ENCODE measurements around the gene CPNE2. TPM values are rescaled to one million over a fixed set of nuclear protein-coding genes. Genes with fewer than 3 reads are reported as not detected.
"Not testable (repeated sequence)": the region's sequence is repeated elsewhere in the genome, so short reads cannot be mapped to it uniquely, and the experiment has no call there.

CPNE2 gene
- 36.1 and 51.5 TPM in 2 replicates for total RNA-seq (2014; rRNA removed; shearing (Covaris generic))
- polyA plus RNA-seq (2015; cell fraction: cytosol; rRNA removed) = 51.9 and 61.3 TPM in 2 replicates
- 19.6 and 20.4 TPM in 2 replicates for polyA plus RNA-seq (2015; cell fraction: nucleus; rRNA removed)

DNA sequence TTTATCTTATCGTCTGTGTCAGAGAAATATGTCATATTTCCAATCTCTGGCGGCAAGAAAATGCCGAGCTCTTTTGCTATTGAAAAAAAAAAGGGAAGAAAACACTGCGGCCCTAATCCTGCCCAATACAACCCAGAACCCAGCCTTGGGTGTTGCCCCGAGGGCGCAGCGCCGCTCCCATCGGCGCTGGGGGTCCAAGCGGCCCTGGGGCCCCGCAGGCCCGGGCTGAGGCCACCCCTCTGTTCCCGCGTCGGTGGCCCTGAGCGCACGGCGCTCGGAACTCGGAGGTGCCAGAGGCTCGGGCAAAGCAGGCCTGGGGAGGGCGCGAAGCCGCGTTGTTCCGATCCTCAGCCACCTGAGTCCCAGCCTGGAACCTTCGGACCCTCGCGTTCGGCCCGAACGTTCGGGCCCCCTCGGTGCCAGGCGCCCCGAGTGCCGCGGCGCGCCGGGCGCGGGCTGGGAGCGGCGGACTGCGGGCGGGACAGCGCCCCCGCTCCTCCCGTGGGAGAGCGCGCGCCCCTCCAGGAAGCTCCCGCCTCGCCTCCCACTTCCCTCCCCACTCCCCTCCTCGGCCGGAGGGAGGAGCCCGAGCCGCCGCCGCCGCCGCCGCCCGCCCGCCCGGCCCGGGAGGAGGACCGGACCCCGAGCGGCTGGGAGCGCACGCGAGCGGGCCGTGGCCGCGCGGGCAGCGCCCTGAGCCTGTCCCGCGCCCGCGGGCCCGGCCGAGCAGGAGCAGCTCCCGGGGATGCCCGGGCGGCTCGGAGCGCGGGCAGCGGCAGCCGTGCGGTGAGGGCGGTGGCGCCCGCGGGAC, at the start of gene CPNE2:
TSS of gene CPNE2 (plus strand) at position 609 of the 811 bp plus-strand sequence. CDS start 18,160 bp downstream, outside the sequence.
- peak; percentile 41 for DNase-seq (ENCODE audit: low read depth)

DNA sequence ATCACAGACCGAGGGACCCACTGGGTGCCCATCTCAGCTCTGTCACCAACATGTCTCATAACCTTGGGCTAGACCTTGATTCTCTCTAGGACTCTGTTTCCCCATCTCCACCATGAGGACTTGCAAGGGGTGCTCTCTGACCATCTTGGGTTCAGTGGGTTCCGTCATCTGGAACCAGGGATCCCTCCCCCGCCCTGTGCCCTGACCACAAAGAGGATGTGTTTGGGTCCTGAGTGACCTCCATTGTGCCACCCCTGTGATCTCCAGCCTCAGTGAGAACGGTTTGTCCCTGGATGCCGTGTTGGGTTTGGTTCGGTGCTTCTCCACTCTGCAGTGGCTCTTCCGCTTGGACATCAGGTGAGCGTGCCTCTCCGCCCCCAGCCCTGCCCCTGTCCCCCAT, 49.1 kb upstream of the CPNE2 start:
- no peak for DNase-seq (ENCODE audit: low read depth)

DNA sequence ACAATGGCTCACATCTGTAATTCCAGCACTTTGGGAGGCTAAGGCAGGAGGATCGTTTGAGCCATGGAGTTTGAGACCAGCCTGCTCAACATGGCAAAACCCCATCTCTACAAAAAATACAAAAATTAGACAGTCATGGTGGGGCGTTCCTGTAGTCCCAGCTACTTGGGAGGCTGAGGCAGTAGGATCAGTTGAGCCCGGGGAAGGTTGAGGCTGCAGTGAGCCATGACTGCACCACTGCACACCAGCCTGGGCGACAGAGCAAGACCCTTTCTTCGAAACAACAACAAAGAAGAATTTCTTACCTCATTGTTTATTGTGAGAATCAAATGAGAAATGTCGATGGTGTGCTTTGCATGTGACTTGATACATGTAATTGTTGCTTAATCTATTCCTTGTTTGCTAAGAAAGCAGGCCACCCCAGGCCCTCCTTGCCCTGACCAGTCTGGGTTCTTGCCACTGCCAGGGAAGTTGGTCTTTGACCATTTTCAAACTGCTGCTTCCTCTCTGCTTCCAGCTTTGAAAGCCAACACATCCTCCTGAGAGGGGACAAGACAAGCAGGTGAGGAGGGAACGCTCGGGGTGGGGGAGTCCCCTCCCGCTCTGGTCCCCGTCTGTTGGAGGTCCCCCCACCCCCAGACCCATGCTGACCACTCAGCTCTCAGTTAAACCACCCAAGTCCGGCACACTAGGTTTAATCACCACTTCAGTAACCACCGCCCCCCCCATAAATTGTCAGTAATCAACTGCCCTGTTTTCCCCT, 47.3 kb upstream of the CPNE2 start:
- DNase-seq (ENCODE audit: low read depth) = no peak

DNA sequence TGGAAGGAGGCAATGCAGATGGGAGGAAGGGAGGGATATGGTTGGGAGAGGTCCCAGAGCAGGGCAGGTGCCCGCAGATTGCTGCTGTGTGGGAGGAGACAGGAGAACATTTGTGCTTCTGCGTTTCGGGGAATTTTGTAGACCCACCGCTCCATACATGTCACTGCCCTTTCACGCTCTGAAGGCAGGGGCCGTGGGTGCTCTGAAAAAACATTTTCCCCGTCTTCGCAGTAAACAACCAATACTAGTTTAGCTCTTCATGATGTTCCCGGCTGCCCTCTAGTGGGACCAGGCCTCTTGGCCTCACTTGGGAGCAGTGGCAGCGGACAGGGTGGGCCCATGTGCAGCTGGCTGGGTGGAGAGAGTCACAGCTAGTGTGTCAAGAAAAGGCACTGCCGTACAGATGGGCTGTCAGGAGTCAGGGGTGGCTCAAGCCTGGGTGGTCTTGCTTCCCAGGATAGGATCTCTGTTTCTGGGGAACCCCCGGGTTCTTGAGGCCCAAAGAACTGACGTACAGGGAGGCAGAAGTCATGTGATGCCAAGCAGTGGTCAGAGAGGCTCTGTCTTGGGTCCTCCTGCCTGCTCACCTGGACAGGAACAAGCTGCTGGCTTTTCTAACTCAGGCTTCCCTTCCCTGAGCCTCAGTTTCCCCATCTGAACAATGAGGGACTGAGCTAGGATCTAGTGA, 46.5 kb upstream of the CPNE2 start:
- no peak for DNase-seq (ENCODE audit: low read depth)

DNA sequence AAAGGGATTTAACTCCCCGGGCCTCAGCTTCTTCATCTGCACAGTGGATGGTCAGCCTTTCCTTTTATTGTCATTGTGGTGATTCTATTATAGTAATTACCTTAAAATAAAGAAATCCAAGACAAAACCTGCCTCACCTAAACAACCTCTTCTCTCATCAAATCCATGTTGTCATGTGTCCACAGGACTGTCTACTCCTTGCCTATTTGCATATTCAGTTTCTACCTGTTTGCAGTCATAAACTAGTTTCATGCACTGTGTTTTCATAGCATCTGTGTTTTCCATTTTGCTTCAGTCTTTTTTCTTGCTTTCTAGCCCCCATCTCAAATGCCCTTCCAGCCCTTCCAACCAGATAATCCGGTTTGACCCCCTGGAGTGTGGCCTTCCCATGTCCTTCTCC, 44.3 kb upstream of the CPNE2 start:
- no peak for DNase-seq (ENCODE audit: low read depth)

DNA sequence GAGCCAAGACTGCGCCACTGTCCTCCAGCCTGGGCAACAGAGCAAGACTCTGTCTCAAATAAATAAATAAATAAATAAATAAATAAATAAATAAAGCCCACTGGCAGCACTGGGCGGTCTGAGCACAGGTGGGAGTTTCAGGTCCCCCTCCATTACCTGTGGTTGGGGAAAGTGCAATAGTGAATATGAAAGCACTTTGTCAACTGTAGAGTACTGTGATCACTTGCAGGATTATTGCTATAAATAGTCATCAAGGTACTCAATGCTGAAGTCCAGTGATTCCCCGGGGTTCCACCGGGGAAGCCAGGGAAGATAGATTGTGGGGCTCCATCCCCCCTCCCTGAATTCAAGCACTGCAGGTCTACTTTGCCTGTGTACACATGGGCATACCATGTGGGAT, 42.7 kb upstream of the CPNE2 start:
- DNase-seq (ENCODE audit: low read depth) = no peak

DNA sequence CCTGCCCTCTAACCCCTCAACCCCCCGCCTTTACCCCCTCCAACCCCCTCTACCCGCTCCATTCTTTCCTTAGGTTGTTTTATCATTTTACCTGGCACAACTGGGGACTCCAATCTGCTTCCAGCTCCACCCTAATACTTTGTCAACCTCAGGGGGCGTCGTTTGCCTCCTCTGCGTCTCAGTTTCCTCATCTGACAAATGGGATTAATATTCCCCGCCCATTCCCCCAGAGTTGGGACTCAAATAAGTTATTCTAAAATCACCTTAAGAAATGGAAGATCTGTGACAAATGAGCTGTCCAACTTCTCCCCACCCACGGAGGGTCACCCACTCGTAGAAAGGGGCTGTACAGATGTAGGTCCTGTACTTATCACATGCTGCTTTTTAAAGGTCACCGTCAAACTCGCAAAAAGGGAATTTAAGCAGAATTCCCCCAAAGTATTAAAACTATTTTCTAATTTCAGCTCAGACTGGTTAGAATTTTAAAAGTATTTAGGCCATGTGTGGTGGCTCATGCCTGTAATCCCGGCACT, 40.6 kb upstream of the CPNE2 start:
- DNase-seq (ENCODE audit: low read depth) = no peak

DNA sequence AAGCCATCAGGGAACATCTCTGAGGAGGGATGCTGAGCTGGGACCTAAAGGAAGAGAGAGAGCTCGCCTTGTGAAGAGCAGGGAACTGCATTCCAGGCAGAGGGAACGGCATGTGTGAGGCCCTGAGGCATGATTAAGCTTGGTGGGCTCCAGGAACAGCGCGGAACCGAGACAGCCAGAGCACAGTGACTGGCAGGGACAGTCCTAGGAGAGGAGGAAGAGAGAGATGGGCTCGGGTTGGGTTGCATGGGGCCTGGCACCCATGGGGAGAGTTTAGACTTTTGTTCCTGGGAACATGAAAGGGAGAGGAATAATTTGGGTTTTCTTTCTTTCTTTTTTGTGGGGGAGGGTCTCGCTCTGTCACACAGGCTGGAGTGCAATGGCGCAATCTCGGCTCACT, 39.2 kb upstream of the CPNE2 start:
- DNase-seq (ENCODE audit: low read depth) = no peak

DNA sequence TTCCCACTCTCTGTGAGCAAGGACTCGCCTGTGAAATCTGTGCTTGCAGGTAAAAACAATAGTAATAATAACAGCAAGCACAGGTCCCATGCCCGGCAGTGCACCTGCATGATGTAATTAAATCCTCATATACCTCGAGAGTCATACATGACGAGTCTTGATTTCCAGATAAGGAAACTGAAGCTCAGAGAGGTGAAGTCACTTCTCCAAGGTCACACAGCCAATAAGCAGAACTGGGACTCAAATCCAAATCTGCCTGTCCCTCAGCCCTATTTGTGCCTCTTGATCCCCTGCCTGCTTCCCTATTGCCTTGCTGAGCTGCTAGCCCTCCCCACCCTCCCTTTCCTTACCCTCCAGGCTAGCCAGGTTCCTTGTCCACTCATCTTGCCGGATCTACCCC, 38.0 kb upstream of the CPNE2 start:
- no peak for DNase-seq (ENCODE audit: low read depth)

DNA sequence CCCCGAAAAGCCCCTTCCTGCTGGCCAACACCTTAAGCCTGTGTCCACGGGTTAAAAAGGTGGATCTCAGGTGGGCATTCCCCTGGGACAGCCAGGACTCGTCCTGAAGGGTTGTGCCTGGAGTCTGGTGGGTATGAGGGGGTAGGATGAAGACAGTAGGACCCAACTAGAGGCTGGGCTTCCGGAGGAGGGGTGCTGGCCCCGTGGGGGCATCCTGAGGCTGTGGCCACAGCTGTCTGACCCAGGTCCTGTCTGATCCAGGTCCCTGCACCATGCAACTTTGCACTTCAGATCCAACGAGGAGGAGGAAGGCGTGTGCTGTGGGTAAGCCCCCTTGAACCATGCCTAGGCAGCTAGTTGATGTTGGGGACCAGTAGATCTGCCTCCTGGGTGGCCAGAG, 37.6 kb upstream of the CPNE2 start:
- no peak for DNase-seq (ENCODE audit: low read depth)

DNA sequence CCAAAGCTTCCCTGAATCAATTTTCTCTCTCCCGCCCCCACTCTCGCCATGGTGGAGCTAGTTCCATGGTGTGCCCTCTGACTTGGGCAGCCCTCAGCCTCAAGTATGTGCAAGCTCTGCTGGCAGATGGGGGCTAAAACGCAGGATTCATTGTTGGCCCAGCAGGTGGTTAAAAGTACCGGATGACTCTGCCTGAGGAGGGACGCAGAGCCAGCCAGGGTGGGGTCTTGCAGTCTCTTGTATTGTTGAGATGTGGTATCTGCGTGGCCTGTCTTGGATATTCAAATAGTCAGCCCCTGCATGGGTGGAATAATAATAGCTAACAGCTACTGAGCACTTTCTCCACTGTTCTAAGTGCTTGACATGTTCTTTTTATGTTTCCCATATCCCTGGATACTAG, 36.7 kb upstream of the CPNE2 start:
- DNase-seq (ENCODE audit: low read depth) = no peak

DNA sequence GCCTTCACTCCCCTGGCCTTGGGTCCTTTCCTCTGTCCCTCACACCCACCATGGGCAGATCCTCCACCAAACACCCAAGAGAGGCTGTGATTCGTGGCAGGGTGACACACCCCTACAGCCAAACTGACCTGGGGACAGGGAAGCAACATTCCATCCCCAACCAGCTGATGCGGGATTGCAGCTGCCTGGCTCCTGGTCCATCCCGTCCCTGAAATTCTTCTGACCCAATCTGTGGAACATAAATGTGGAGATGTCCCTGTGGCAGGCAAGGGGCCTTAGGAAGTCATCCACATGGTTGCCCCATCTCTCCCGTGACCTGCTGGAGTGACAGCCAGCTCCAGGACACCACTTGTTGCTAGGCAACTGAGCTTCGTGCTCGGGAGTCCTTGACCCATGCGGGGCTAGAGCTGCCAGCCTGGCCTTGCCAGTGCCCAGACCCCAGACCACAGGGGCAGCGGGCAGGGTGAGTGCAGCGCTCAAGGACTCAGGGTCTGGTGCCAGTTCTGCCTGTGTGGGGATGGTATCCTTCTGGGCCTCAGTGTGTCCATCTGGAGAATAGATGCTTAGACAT, 34.0 kb upstream of the CPNE2 start:
- no peak for DNase-seq (ENCODE audit: low read depth)

DNA sequence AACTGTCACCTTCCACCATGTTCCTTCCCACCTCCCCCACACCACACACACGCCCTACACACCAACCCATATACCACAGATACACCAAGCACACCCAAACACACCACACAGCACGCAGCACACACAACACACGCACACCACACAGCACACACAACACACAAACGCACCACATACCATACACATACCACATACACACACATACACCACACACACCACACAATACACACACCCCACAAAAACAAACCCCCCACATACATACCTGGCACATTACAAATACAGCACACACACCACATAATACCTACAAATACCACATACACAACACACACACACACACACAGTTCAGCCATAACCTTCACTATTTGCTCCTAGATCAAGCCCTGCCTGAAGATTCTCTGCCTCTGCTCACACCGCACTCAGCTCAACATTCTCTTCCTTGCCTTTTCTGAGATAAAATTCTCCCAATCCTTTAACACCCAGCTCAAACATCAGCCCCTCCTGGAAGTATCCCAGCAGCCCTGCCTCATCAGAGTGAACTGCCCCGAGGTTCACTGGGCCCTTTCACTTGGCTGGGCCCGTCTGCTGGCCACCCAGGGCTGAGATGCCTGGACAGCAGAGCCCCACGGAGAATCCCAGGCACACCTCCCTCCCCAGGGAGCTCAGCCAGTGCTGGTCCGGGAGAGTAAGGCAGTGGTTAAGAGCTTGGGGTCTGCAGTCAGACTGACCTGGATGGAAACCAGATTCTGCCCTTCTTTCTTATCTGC, 31.9 kb upstream of the CPNE2 start:
- no peak for DNase-seq (ENCODE audit: low read depth)

DNA sequence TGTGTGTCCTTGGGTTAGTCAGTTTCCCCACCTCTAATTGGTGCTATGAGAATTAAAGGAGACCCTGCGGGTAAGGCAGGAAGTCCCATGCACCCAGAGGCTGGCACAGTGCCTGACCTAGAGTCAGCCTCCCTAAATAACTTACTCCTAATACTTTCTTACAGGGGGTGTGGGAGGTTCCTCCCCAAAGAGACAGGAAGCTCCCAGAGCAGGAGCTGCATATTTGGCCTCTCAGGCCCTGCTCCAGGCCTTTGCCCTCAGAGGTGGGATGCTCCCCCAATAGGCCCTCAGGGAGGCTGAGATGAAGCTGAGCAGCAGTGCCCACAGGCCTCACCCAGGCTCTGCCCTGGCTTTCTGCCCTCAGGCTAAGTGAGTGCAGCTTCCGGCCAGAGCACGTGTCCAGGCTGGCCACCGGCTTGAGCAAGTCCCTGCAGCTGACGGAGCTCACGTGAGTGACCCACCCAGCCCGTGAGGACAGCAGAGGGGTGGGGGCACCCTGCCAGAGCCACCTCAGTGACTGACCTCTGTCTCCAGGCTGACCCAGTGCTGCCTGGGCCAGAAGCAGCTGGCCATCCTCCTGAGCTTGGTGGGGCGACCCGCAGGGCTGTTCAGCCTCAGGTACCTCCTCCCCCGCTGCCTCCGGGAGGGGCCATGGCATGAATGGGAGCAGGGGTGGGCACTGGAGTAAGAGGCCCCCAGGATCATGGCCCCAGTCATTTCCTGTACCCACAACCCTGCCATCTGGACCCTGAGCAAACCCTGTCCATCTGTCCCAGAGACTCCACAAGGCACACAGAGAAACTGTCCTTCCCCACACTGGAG, 31.1 kb upstream of the CPNE2 start:
- peak; percentile 73 for DNase-seq (ENCODE audit: low read depth)

DNA sequence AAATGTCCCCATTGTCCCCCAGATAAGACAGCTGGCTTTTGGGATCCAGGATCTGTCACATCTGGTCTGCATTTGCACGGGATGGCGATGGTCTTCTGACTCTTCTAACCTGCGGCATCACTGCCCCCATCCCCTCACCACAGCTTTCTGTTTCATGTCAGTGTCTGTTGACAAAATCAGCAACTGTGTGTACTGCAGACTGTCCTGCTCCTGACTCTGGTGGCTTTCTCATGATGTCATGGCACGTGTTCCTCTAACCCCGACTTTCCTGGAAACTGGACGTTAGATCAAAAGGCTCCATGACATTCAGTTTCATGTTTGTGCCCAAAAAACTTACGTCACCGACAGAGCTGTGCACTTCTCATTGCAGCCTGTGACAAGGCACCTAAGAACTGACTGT, 30.1 kb upstream of the CPNE2 start:
- no peak for DNase-seq (ENCODE audit: low read depth)

DNA sequence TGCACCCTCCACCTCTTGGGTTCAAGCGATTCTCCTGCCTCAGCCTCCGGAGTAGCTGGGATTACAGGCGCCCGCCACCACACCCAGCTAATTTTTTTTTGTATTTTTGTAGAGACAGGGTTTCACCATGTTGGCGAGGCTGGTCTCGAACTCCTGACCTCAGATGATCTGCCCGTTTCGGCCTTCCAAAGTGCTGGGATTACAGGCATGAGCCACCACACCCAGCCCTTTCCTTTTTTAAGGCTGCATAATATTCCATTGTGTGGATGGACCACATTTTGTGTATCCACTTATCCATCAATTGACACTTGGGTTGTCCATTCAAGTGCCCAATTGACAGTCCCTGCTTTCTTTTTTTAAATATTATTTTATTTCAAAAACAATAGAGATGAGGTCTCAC, 29.2 kb upstream of the CPNE2 start:
- not testable (repeated sequence) for DNase-seq (ENCODE audit: low read depth)

DNA sequence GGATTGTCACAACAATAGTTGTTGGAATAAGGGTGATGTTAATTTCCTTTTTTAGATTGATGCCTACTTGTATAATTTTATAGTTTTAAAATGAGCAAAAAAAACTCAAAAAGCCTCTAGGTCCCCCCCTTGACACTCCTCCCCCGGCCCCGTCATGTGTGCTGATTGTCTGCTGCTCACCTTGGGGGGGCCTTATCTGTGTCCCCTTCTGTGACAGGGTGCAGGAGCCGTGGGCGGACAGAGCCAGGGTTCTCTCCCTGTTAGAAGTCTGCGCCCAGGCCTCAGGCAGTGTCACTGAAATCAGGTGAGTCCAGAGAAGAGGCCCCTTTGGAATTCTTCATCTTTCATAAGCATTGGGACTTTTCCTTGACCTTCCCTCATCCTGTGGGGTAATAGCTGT, 27.4 kb upstream of the CPNE2 start:
- DNase-seq (ENCODE audit: low read depth) = no peak

DNA sequence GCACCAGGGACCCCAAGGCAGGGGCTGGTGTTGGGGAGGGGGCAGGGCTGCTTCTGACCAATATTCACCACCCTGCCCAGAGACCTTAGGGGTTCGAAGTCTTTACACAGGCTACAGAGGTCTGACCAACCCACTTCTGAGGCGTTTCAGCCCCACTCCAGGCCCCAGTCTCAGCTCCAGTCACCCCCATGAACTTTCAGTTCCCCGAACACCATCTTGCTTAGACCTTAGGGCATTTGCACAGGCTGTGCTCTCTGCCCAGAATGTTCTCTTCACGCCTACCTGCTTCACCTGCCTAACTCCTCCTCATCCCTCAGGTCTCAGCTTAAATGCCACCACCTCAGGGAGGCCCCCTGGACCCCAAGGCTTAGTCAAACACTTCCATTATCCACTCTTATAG, 25.8 kb upstream of the CPNE2 start:
- no peak for DNase-seq (ENCODE audit: low read depth)

DNA sequence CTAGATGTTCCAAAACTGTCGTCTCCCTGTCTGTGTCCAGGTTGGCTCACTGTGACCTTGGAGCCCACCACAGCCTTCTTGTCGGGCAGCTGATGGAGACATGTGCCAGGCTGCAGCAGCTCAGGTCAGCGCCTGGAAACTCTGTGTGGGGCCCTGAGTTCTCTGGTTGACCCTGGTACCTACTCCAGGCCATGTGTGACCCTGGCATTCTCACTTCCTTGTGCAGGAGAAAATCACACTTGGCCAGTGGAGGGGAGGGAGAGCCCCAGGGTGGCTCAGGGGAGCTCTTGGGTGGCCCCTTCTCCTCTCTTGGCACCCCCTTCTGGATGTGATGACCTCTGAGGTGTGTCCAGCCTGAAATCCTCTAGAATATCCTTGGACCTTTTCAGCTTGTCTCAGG, 25.0 kb upstream of the CPNE2 start:
- no peak for DNase-seq (ENCODE audit: low read depth)

DNA sequence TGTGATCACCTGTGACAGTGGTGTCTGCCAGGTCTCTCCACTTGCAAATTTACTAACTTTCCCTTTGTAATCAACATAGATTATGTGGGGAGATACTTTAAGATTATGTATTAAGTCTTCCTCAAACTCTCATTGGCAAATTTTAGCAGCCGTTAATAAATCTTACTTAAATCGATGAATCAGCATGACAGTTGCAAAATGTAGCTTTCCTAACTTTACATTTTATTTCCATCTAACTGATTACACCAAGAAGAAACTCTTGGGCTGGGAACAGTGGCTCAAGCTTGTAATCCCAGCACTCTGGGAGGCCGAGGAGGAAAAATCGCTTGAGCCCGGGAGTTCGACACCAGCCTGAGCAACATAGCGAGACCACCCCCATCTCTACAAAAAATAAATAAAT, 23.3 kb upstream of the CPNE2 start:
- DNase-seq (ENCODE audit: low read depth) = no peak

Data from HT1080 (cell line).